ENCODE data around the gene WHRN. TPM values are rescaled to one million over a fixed set of nuclear protein-coding genes. Genes with fewer than 3 reads are reported as not detected.

WHRN gene
- total and polyA plus RNA-seq, 9 of the 15 experiments (the other 6 are each of a cell fraction or from before 2014, with no cell fraction given): 0.31 to 14.1 (median 3.0) TPM

- TF ChIP-seq, protein P1, sequence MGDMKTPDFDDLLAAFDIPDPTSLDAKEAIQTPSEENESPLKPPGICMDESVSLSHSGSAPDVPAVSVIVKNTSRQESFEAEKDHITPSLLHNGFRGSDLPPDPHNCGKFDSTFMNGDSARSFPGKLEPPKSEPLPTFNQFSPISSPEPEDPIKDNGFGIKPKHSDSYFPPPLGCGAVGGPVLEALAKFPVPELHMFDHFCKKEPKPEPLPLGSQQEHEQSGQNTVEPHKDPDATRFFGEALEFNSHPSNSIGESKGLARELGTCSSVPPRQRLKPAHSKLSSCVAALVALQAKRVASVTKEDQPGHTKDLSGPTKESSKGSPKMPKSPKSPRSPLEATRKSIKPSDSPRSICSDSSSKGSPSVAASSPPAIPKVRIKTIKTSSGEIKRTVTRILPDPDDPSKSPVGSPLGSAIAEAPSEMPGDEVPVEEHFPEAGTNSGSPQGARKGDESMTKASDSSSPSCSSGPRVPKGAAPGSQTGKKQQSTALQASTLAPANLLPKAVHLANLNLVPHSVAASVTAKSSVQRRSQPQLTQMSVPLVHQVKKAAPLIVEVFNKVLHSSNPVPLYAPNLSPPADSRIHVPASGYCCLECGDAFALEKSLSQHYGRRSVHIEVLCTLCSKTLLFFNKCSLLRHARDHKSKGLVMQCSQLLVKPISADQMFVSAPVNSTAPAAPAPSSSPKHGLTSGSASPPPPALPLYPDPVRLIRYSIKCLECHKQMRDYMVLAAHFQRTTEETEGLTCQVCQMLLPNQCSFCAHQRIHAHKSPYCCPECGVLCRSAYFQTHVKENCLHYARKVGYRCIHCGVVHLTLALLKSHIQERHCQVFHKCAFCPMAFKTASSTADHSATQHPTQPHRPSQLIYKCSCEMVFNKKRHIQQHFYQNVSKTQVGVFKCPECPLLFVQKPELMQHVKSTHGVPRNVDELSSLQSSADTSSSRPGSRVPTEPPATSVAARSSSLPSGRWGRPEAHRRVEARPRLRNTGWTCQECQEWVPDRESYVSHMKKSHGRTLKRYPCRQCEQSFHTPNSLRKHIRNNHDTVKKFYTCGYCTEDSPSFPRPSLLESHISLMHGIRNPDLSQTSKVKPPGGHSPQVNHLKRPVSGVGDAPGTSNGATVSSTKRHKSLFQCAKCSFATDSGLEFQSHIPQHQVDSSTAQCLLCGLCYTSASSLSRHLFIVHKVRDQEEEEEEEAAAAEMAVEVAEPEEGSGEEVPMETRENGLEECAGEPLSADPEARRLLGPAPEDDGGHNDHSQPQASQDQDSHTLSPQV (IDR thresholded peaks at IDR 0.05): peak; percentile 68; the same call in 1 of the 2 replicates
- TF ChIP-seq PPARD (CRISPR knock-in tag; IDR thresholded peaks at IDR 0.05): no peak
- TF ChIP-seq ZNF766 (CRISPR knock-in tag; conservative IDR thresholded peaks at IDR 0.05): no peak
- TF ChIP-seq, protein P2, sequence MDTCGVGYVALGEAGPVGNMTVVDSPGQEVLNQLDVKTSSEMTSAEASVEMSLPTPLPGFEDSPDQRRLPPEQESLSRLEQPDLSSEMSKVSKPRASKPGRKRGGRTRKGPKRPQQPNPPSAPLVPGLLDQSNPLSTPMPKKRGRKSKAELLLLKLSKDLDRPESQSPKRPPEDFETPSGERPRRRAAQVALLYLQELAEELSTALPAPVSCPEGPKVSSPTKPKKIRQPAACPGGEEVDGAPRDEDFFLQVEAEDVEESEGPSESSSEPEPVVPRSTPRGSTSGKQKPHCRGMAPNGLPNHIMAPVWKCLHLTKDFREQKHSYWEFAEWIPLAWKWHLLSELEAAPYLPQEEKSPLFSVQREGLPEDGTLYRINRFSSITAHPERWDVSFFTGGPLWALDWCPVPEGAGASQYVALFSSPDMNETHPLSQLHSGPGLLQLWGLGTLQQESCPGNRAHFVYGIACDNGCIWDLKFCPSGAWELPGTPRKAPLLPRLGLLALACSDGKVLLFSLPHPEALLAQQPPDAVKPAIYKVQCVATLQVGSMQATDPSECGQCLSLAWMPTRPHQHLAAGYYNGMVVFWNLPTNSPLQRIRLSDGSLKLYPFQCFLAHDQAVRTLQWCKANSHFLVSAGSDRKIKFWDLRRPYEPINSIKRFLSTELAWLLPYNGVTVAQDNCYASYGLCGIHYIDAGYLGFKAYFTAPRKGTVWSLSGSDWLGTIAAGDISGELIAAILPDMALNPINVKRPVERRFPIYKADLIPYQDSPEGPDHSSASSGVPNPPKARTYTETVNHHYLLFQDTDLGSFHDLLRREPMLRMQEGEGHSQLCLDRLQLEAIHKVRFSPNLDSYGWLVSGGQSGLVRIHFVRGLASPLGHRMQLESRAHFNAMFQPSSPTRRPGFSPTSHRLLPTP (IDR thresholded peaks at IDR 0.05; ENCODE audit: borderline replicate concordance, extremely low read depth, insufficient read length): no peak
- TF ChIP-seq DEAF1 (CRISPR knock-in tag; IDR thresholded peaks at IDR 0.05): no peak
- TF ChIP-seq PML (IDR thresholded peaks at IDR 0.05; ENCODE audit: low read length): no peak
- TF ChIP-seq KLF13 (tag; IDR thresholded peaks at IDR 0.05; ENCODE audit: borderline replicate concordance, low read depth): no peak
- no peak for TF ChIP-seq NEUROD1 (IDR thresholded peaks at IDR 0.05; ENCODE audit: borderline replicate concordance, low read depth, low read length, partially characterized antibody)
- TF ChIP-seq NCOA2 (IDR thresholded peaks at IDR 0.05; ENCODE audit: partially characterized antibody in 2 of 2): no peak
- no peak for TF ChIP-seq ZNF431 (CRISPR knock-in tag; IDR thresholded peaks at IDR 0.05)
- TF ChIP-seq KLF6 (CRISPR knock-in tag; IDR thresholded peaks at IDR 0.05; ENCODE audit: borderline replicate concordance): no peak
- TF ChIP-seq RBBP5 (IDR thresholded peaks at IDR 0.05; ENCODE audit: borderline replicate concordance, insufficient read depth, low read length, poor library complexity, severe bottlenecking): peak; percentile 45
These were observed 2.3 kb downstream of the WHRN start (continued) for GRCh38 chr9:114503009-114503408.

All from K562 (cell line).